Ascending aorta (tissue), 2 donors: ENCODE data around the gene ZNRF3. TPM values are rescaled to one million over a fixed set of nuclear protein-coding genes. Genes with fewer than 3 reads are reported as not detected.

Experiments used
- DNase-seq, 2 donors: peaks; one replicate each; pipeline ENCODE4 v3.0.0-alpha.2; 2019; ENCODE audit warnings: low spot score in 2 of 2
- H3K27ac ChIP-seq, 2 donors: fragments of 200-600 bp; sonication (generic); one replicate each; pipeline ENCODE4 v1.5.1; 2016 to 2017; ENCODE audit warnings: mild to moderate bottlenecking in 1 of 2
- H3K27me3 ChIP-seq: fragments of 200-600 bp; sonication (generic); one replicate; pipeline ENCODE4 v1.5.1; 2017
- H3K36me3 ChIP-seq, 2 donors: fragments of 200-600 bp; sonication (generic); one replicate each; pipeline ENCODE4 v1.5.1; 2016
- H3K4me1 ChIP-seq, 2 donors: fragments of 200-600 bp; sonication (generic); one replicate each; pipeline ENCODE4 v1.5.1; 2016 to 2017; ENCODE audit warnings: mild to moderate bottlenecking in 1 of 2
- H3K4me3 ChIP-seq, 2 donors: fragments of 200-600 bp; sonication (generic); one replicate each; pipeline ENCODE4 v1.5.1; 2016 to 2017; ENCODE audit warnings: mild to moderate bottlenecking in 1 of 2
- H3K9me3 ChIP-seq, 2 donors: fragments of 200-600 bp; sonication (generic); one replicate each; pipeline ENCODE4 v1.5.1; 2016
- CTCF ChIP-seq, 3 experiments: fragments of 200-600 bp in 2 of 3; fragments of 450-650 bp in 1 of 3; sonication (generic) in 2 of 3; IDR thresholded peaks; one replicate each; pipeline ENCODE4 v1.5.1; 2016 to 2019; ENCODE audit warnings: antibody characterized with exemption in 3 of 3, mild to moderate bottlenecking in 1 of 3, moderate library complexity in 1 of 3
- intact Hi-C: fragments of 100-400 bp; cut with DNase I; formaldehyde crosslinking; loops from one replicate; pipeline ENCODE4 v1.15.1; 2023
- total RNA-seq: library from RNA; depleted of rRNA; stranded (reverse); fragments of >200 nt; gene quantifications from one replicate; pipeline ENCODE4 v1.1.0, GENCODE V29; 2016

ZNRF3 gene
- total RNA-seq, 1 donor from 2014 or later = 49.1 TPM

GRCh38 chr22:29093030-29093429 is 209.7 kb downstream of the ZNRF3 start:
- Histone ChIP-seq H3K4me3 (no peak overlapping the region), H3K27me3 (no peaks in the 10 kb centered on the region), H3K36me3 (peaks cover 0 to 6% of the 10 kb centered on the region in 2 donors), H3K27ac (no peak overlapping the region), H3K9me3 (no peaks in the 10 kb centered on the region), H3K4me1 (peaks cover 0 to 4% of the 10 kb centered on the region in 2 donors)
- intact Hi-C loops = no loop called here
- TF ChIP-seq CTCF (IDR thresholded peaks at IDR 0.05) = no peak
- no peak for DNase-seq

GRCh38 chr22:29093501-29094300 is 210.3 kb downstream of the ZNRF3 start:
- intact Hi-C loops = no loop called here
- peaks cover 0 to 4% of the 10 kb centered on the region in 2 donors for H3K4me1 ChIP-seq
- no peak overlapping the region for H3K4me3 ChIP-seq
- H3K36me3 ChIP-seq = peaks cover 0 to 6% of the 10 kb centered on the region in 2 donors
- H3K9me3 ChIP-seq = no peaks in the 10 kb centered on the region
- H3K27me3 ChIP-seq = no peaks in the 10 kb centered on the region
- peak overlapping the region in 1 of 2 donors; percentile 58 for H3K27ac ChIP-seq
- no peak for DNase-seq
- no peak for TF ChIP-seq CTCF (IDR thresholded peaks at IDR 0.05)

- no peak overlapping the region for H3K27ac ChIP-seq
- H3K9me3 ChIP-seq = no peaks in the 10 kb centered on the region
- no peak overlapping the region for H3K4me3 ChIP-seq
- no peak for TF ChIP-seq CTCF (IDR thresholded peaks at IDR 0.05)
- intact Hi-C loops = no loop called here
- no peaks in the 10 kb centered on the region for H3K27me3 ChIP-seq
- H3K36me3 ChIP-seq = peaks cover 0 to 14% of the 10 kb centered on the region in 2 donors
- H3K4me1 ChIP-seq = peaks cover 0 to 4% of the 10 kb centered on the region in 2 donors
- no peak for DNase-seq
Measured at GRCh38 chr22:29095459-29095858, 212.1 kb downstream of the ZNRF3 start.

GRCh38 chr22:29096736-29097669 is 213.6 kb downstream of the ZNRF3 start:
- Histone ChIP-seq H3K4me1 (peaks cover 0 to 4% of the 10 kb centered on the region in 2 donors), H3K4me3 (no peak overlapping the region), H3K27me3 (no peaks in the 10 kb centered on the region), H3K36me3 (peaks cover 0 to 18% of the 10 kb centered on the region in 2 donors), H3K9me3 (no peaks in the 10 kb centered on the region), H3K27ac (no peak overlapping the region)
- intact Hi-C loops = no loop called here
- no peak for DNase-seq
- TF ChIP-seq CTCF (IDR thresholded peaks at IDR 0.05) = no peak

- H3K4me1 ChIP-seq = peaks cover 0 to 4% of the 10 kb centered on the region in 2 donors
- no peaks in the 10 kb centered on the region for H3K27me3 ChIP-seq
- no peaks in the 10 kb centered on the region for H3K9me3 ChIP-seq
- DNase-seq = no peak
- intact Hi-C loops = no loop called here
- no peak overlapping the region for H3K4me3 ChIP-seq
- H3K27ac ChIP-seq = no peak overlapping the region
- no peak for TF ChIP-seq CTCF (IDR thresholded peaks at IDR 0.05)
- H3K36me3 ChIP-seq = peaks cover 0 to 18% of the 10 kb centered on the region in 2 donors
Measured at GRCh38 chr22:29098296-29098695, 214.9 kb downstream of the ZNRF3 start.
